Endometrial microvascular endothelial cells (primary cell): Measurements from ENCODE around the gene MCF2L2. TPM values are rescaled to one million over a fixed set of nuclear protein-coding genes. Genes with fewer than 3 reads are reported as not detected.

Experiments used
- in situ Hi-C: cut with HindIII; loops from 2 replicates; pipeline ENCODE4 v1.10.0; 2017; ENCODE audit warnings: low sequenced_read_pairs, low pct_unique_long_range_greater_than_20kb; ENCODE audit errors: inconsistent ontology term
- total RNA-seq: library from RNA; depleted of rRNA; stranded (reverse); fragments of >200 nt; gene quantifications from one replicate; pipeline ENCODE4 v1.2.3, GENCODE V29; 2015; ENCODE audit errors: inconsistent ontology term

The MCF2L2 gene
- total RNA-seq, 1 donor from 2014 or later = 1.5 TPM

GRCh38 chr3:183283886-183284285 lies 144.5 kb downstream of the MCF2L2 start:
- in situ Hi-C loops = no loop called here

GRCh38 chr3:183281126-183281797 lies 147.2 kb downstream of the MCF2L2 start:
- in situ Hi-C loops = no loop called here

GRCh38 chr3:183279371-183279770 lies 149.0 kb downstream of the MCF2L2 start:
- in situ Hi-C loops = no loop called here

GRCh38 chr3:183278479-183279088 lies 149.8 kb downstream of the MCF2L2 start:
- in situ Hi-C loops = no loop called here

- in situ Hi-C loops = no loop called here
These were observed 151.2 kb downstream of the MCF2L2 start for GRCh38 chr3:183277260-183277659.

- in situ Hi-C loops = no loop called here
These were observed 152.5 kb downstream of the MCF2L2 start for GRCh38 chr3:183275937-183276336.

- in situ Hi-C loops = no loop called here
These were observed 153.0 kb downstream of the MCF2L2 start for GRCh38 chr3:183275418-183275817.

- in situ Hi-C loops = no loop called here
These were observed 153.8 kb downstream of the MCF2L2 start for GRCh38 chr3:183274609-183275008.

GRCh38 chr3:183272791-183273190 lies 155.6 kb downstream of the MCF2L2 start:
- in situ Hi-C loops = no loop called here

GRCh38 chr3:183272142-183272541 lies 156.3 kb downstream of the MCF2L2 start:
- in situ Hi-C loops = no loop called here

- in situ Hi-C loops = no loop called here
These were observed 158.1 kb downstream of the MCF2L2 start for GRCh38 chr3:183270344-183270743.

GRCh38 chr3:183269345-183269744 lies 159.1 kb downstream of the MCF2L2 start:
- in situ Hi-C loops = no loop called here

GRCh38 chr3:183268366-183268765 lies 160.1 kb downstream of the MCF2L2 start:
- in situ Hi-C loops = no loop called here

- in situ Hi-C loops = no loop called here
These were observed 161.3 kb downstream of the MCF2L2 start for GRCh38 chr3:183267140-183267539.

- in situ Hi-C loops = no loop called here
These were observed 162.0 kb downstream of the MCF2L2 start for GRCh38 chr3:183266454-183266853.

- in situ Hi-C loops = no loop called here
These were observed 162.5 kb downstream of the MCF2L2 start for GRCh38 chr3:183265834-183266417.

GRCh38 chr3:183265157-183265642 lies 163.2 kb downstream of the MCF2L2 start:
- in situ Hi-C loops = no loop called here

- in situ Hi-C loops = no loop called here
These were observed 164.2 kb downstream of the MCF2L2 start for GRCh38 chr3:183264268-183264667.

GRCh38 chr3:183262875-183263378 lies 165.5 kb downstream of the MCF2L2 start:
- in situ Hi-C loops = no loop called here

- in situ Hi-C loops = no loop called here
These were observed 167.2 kb downstream of the MCF2L2 start for GRCh38 chr3:183261151-183261724.
